Aorta (tissue), 5 donors: ENCODE measurements around the gene ETFA. TPM values are rescaled to one million over a fixed set of nuclear protein-coding genes. Genes with fewer than 3 reads are reported as not detected.

ENCODE experiments used
- ATAC-seq: fragments of 200-7000 bp; cut with Tn5 transposase; one replicate; pipeline ENCODE4 v1.9.1; 2022; ENCODE audit warnings: moderate library complexity; ENCODE audit not compliant: low FRiP score
- DNase-seq, 2 donors: peaks; one replicate each; pipeline ENCODE4 v3.0.0-alpha.2; 2020
- H3K27ac ChIP-seq, 2 donors: one replicate each; pipeline ENCODE4 v1.5.1; 2013; ENCODE audit warnings: low read length in 2 of 2, mild to moderate bottlenecking in 2 of 2, moderate library complexity in 2 of 2, control low read depth in 1 of 2, inconsistent platforms in 1 of 2, low read depth in 1 of 2
- H3K27me3 ChIP-seq, 2 donors: one replicate each; pipeline ENCODE4 v1.6.1; 2013; ENCODE audit warnings: control low read depth in 1 of 2, low read length in 1 of 2, mild to moderate bottlenecking in 1 of 2, moderate library complexity in 1 of 2; ENCODE audit not compliant: insufficient read depth in 2 of 2, control insufficient read depth in 1 of 2
- H3K36me3 ChIP-seq, 2 donors: one replicate each; pipeline ENCODE4 v1.6.1; 2013; ENCODE audit warnings: control low read depth in 1 of 2, low read length in 1 of 2, mild to moderate bottlenecking in 1 of 2; ENCODE audit not compliant: insufficient read depth in 2 of 2, control insufficient read depth in 1 of 2
- H3K4me1 ChIP-seq, 2 donors: one replicate each; pipeline ENCODE4 v1.6.1; 2013; ENCODE audit warnings: low read length in 2 of 2, control low read depth in 1 of 2, mild to moderate bottlenecking in 1 of 2, moderate library complexity in 1 of 2; ENCODE audit not compliant: insufficient read depth in 2 of 2, control insufficient read depth in 1 of 2
- H3K4me3 ChIP-seq, 2 donors: one replicate each; pipeline ENCODE4 v1.5.1; 2013; ENCODE audit warnings: low read length in 2 of 2, control low read depth in 1 of 2, mild to moderate bottlenecking in 1 of 2
- H3K9me3 ChIP-seq: one replicate; pipeline ENCODE4 v1.6.1; 2013; ENCODE audit warnings: mild to moderate bottlenecking, low read length; ENCODE audit not compliant: control insufficient read depth
- WGBS, 2 donors: extraction: QIAGEN DNeasy Blood & Tissue Kit; methylation state at CpG; one replicate each; pipeline ENCODE4 v1.1.7; 2013; 5-methylcytosine and 5-hydroxymethylcytosine counted together
- intact Hi-C, 2 donors: fragments of 100-400 bp; cut with DNase I; formaldehyde crosslinking; loops; one replicate each; pipeline versions ENCODE4 v1.14.2 to v1.15.0; 2022
- polyA plus RNA-seq, 2 donors: library from polyadenylated mRNA; stranded (reverse); fragments of 200-250 nt; gene quantifications; one replicate each; pipeline ENCODE4 v1.2.3, GENCODE V29; 2013
- total RNA-seq, 2 donors: library from RNA; stranded (reverse); fragmentation: NEBNext Ultra II Directional; extraction: Animal tissue kit (Norgen Biotek cat#: 25700); gene quantifications; one replicate each; pipeline ENCODE4 v1.2.1, GENCODE V29; 2021
- donor health status: healthy with polysubstance abuse.
- donor health status: Bipolar disorder and iron deficiency.
- donor health status: DM: no; HTN: no; CAD: no.
- donor health status: DM: no; HTN: no; CAD: no.
- donor health status: DM: yes; HTN: yes; CAD: no.

The ETFA gene
- total and polyA plus RNA-seq, 4 donors, result 76.0 to 152 (median 81.0) TPM

DNA sequence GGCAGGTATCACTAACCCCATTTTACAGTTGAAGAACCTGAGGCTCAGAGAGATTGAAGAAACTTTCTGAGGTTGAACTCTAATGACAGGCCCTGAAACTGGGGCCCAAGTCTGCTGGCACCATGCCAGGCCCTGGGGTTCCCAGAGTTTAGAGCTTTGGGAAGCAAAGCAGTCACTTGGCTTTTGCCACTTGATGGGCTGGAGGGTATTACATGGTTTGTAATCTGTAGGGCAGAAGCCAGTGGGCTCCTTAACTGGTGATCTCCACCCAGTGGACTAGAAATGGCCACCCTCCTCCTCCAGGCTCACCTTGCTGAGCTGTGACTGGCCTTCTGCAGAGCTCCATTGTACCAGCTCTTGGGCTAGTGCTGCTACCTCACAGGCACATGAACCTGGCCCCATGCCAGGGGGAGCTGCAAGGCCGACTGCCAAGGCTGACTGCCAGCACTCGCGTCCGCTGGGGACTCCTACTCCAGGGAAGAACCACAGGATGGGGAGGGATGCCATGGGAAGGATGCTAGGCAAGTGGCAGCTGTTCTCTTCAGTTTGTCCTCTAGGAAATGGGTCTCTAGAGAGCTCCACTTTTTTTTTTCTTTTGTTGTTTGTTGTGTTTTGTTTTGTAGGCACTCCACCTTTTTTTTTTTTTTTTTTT, 104.8 kb downstream of the ETFA start:
- H3K36me3 ChIP-seq, result no peaks in the 10 kb centered on the region
- DNase-seq (peak; percentile 87 to 91), ATAC-seq (peak; percentile 42)
- 4 to 10% methylated on average over 4 of the region's 4 CpGs for WGBS, 2 donors
- no peak overlapping the region for H3K4me3 ChIP-seq
- no peak overlapping the region for H3K27ac ChIP-seq
- no peaks in the 10 kb centered on the region for H3K4me1 ChIP-seq
- H3K9me3 ChIP-seq, result no peaks in the 10 kb centered on the region
- intact Hi-C loops, result no loop called here
- no peaks in the 10 kb centered on the region for H3K27me3 ChIP-seq

DNA sequence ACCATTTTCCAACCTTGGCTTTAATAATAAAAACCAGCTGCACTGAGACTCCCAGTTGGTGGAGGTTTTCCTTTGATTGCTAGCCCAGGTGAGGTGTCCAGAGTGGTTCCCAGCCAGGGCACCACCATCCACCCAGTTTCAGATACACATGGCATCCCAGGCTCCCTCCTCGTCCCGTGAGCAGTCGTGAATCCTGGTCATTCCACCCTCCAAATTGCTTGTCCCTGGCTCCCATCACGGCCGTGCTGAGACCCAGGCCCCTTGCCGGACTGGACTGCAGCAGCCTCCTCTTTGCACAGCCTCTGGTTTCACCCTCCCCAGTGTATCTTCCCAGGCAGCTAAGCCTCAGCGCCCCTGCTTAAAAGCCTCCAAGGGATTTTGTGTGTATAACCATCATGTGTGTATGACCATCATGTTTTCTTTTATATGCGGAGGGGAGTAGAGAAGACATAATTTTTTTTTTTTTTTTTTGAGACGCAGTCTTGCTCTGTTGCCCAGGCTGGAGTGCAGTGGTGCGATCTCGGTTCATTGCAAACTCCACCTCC, 106.3 kb downstream of the ETFA start:
- intact Hi-C loops, result no loop called here
- 93 to 95% methylated on average over 11 of the region's 11 CpGs for WGBS, 2 donors
- Histone ChIP-seq H3K27me3 (no peaks in the 10 kb centered on the region), H3K36me3 (no peaks in the 10 kb centered on the region), H3K4me3 (no peak overlapping the region), H3K4me1 (no peaks in the 10 kb centered on the region), H3K9me3 (no peaks in the 10 kb centered on the region), H3K27ac (no peak overlapping the region)
- ATAC-seq (no peak), DNase-seq (peak in 1 of 2 donors; percentile 24)

DNA sequence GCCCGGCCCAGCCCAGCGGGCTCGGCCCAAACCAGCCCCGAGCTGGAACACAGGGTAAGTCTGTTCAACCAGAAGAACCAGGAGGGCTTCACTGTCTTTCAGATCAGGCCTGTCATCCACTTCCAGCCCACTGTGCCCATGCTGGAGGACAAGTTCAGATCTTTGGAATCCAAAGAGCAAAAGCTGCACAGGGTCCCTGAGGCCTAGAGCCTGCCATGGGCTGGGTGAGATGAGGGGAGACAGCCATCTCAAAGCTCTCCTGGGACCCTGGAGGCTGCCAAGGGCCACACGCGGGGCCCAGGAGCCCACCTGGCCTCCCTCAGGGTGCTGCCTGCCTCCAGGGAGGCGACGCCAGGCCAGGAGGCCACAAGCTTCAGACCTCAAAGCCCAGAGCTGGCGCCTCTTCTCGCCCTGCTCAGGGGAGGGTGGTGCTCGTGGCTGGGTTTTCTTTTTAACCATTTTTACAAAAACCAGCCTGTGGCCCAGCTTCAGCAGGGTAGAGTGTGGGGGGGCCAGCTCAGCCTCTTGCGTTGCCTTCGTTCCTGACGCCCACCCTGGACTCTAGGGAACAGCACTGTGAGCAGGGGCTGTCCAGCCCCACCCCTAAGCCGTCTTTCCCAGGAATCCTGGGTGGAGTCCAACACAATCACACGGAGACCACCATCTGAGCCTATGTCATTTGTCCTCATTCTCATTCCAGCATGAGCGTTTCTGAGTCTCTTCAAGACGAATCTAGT, 107.0 kb downstream of the ETFA start:
- no peak for ATAC-seq
- intact Hi-C loops, result no loop called here
- DNase-seq, result peak in 1 of 2 donors; percentile 40
- no peak overlapping the region for H3K27ac ChIP-seq
- no peaks in the 10 kb centered on the region for H3K36me3 ChIP-seq
- H3K9me3 ChIP-seq, result no peaks in the 10 kb centered on the region
- no peaks in the 10 kb centered on the region for H3K4me1 ChIP-seq
- H3K27me3 ChIP-seq, result no peaks in the 10 kb centered on the region
- 80 to 87% methylated on average over 18 of the region's 18 CpGs for WGBS, 2 donors
- H3K4me3 ChIP-seq, result no peak overlapping the region

DNA sequence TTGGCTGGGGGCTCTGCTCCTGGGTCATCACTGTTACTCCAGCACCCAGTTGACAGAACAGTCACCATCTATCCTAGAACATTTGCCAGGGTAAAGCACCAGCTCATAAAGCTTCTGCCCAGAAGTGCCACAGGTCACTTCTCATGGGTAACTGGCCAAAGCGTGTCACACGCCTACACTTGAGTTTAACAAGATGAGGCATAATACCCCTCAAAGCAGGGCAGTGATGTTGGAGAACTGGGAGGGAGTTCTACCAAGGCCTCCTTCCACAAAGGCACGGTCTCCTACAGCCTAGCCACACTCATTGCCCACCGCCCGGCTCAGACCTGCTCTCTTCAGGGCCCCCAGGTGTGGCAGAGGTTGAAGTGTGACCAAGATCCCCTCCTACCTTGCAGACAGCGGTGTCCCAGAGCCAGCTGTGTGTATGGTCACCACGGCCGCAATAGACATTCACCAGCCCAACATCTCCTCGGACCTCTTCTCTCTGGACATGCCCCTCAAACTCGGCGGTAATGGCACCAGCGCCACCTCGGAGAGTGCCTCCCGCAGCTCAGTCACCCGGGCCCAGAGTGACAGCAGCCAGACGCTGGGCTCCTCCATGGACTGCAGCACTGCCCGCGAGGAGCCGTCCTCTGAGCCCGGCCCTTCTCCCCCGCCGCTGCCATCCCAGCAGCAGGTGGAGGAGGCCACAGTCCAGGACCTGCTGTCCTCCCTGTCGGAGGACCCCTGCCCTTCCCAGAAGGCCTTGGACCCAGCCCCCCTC, 107.7 kb downstream of the ETFA start:
- ATAC-seq (no peak), DNase-seq (peak in 1 of 2 donors; percentile 62)
- 95 to 96% methylated on average over 23 of the region's 23 CpGs for WGBS, 2 donors
- Histone ChIP-seq H3K9me3 (no peaks in the 10 kb centered on the region), H3K27ac (no peak overlapping the region), H3K4me1 (no peaks in the 10 kb centered on the region), H3K36me3 (no peaks in the 10 kb centered on the region), H3K4me3 (no peak overlapping the region), H3K27me3 (no peaks in the 10 kb centered on the region)
- intact Hi-C loops, result no loop called here

DNA sequence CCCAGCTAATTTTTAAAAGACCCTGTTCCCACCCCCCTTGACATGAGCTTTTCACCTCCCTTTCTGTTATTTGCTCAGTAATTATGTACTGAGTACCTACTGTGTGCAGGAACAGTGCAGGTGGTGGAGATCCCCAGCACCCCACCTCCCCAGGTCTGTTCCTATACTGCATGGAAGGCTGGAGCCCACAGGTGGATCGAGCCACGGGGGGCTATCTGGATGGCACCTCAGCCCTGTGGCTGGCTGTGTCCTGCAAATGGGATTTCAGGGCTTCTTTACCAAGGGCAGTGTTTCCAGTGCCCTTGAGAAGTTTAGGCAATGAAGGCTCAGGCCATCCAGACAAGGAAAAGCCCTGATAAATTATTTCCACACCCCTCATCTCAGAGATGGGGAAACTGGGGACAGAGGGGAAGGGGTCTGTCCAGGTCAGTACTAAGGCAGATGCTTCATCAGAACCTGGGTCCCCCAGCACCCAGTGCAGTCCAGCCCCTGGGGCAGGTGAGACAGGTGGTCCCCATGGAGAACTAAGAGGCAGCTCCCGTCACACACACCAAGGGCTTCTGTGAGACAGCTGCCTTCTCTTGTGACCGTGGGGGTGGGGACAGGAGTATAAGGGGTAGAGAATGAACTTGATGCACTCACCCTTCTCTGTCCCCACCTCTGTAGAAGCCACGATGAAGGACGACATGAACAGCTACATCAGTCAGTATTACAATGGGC, 109.6 kb downstream of the ETFA start:
- Histone ChIP-seq H3K4me1 (no peaks in the 10 kb centered on the region), H3K9me3 (no peaks in the 10 kb centered on the region), H3K27me3 (no peaks in the 10 kb centered on the region), H3K4me3 (no peak overlapping the region), H3K27ac (no peak overlapping the region), H3K36me3 (no peaks in the 10 kb centered on the region)
- ATAC-seq, result no peak
- intact Hi-C loops, result no loop called here
- WGBS, 2 donors, result 86 to 90% methylated on average over 6 of the region's 6 CpGs
- DNase-seq, result peak in 1 of 2 donors; percentile 57

DNA sequence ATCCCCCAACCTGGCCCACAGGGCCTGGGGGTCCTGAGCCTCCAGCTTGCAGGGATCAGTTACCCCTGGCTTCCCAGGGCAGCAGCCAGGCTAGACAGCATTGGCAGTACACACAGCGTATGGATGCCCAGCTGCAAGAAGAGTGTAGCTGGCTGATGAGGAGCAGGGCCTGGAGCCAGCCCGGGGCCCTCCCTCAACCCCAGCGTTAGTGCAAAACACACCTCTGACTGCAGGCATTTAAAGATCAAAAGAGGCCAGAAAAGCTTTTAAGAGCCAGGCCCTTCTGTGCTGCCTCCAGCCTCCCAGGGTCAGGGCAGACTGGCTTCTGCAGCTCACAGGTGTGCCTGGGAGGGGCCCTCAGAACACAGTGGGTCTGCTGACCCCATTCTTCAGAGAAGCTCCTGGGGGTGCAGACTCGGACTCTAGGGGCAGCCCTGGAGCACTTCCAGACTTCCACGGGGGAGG, 110.6 kb downstream of the ETFA start:
- H3K27me3 ChIP-seq, result no peaks in the 10 kb centered on the region
- no peak overlapping the region for H3K4me3 ChIP-seq
- ATAC-seq (no peak), DNase-seq (peak in 1 of 2 donors; percentile 59)
- intact Hi-C loops, result no loop called here
- no peaks in the 10 kb centered on the region for H3K4me1 ChIP-seq
- H3K27ac ChIP-seq, result no peak overlapping the region
- WGBS, 2 donors, result 43 to 67% methylated on average over 5 of the region's 5 CpGs
- no peaks in the 10 kb centered on the region for H3K9me3 ChIP-seq
- no peaks in the 10 kb centered on the region for H3K36me3 ChIP-seq

DNA sequence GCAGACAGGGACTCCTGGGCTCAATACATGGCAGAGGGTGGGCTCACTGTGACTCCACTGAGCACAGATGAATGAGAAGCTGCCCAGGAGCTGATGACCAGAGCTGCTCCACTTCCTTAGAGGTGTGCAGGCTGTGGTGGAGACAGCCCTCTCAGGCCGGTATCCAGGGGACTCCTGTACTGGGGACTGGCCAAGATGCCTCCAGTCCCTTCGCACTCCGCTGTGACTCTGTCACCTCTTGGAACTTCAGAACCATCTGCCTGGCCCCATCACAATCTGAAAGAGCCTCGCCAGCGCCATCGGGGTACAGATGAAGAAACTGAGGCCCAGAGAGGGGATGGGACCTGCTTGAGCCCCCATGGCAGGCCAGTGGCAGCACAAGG, 111.2 kb downstream of the ETFA start:
- intact Hi-C loops, result no loop called here
- no peak overlapping the region for H3K27ac ChIP-seq
- H3K36me3 ChIP-seq, result no peaks in the 10 kb centered on the region
- ATAC-seq (no peak), DNase-seq (peak in 1 of 2 donors; percentile 61)
- H3K27me3 ChIP-seq, result no peaks in the 10 kb centered on the region
- no peaks in the 10 kb centered on the region for H3K4me1 ChIP-seq
- 96 to 98% methylated on average over 6 of the region's 6 CpGs for WGBS, 2 donors
- H3K9me3 ChIP-seq, result no peaks in the 10 kb centered on the region
- H3K4me3 ChIP-seq, result no peak overlapping the region
